Body of pancreas (tissue), 4 donors: ENCODE measurements around the gene TMOD1. TPM values are rescaled to one million over a fixed set of nuclear protein-coding genes. Genes with fewer than 3 reads are reported as not detected.
A peak's percentile ranks its signal among the peaks of the same experiment; 100 is the strongest.

ENCODE experiments used
- ATAC-seq: fragments of 150-250 bp; one replicate; pipeline ENCODE4 v1.9.1; 2016
- DNase-seq, 4 donors: peaks; one replicate each; pipeline ENCODE4 v3.0.0-alpha.2; 2019
- H3K27ac ChIP-seq, 4 donors: fragments of 200-600 bp; sonication (generic); 1 replicate in 3 of 4; 2 replicates in 1 of 4; pipeline versions ENCODE4 v1.5.1 to v1.6.1; 2016 to 2019; ENCODE audit warnings: mild to moderate bottlenecking in 1 of 4, mixed read lengths in 1 of 4, moderate library complexity in 1 of 4
- H3K27me3 ChIP-seq, 2 donors: fragments of 200-600 bp; sonication (generic); one replicate each; pipeline ENCODE4 v1.6.0; 2016; ENCODE audit warnings: mild to moderate bottlenecking in 1 of 2
- H3K36me3 ChIP-seq, 2 donors: fragments of 200-600 bp; sonication (generic); replicated peaks in 1 of 2; 2 replicates each; pipeline ENCODE4 v1.5.1; 2016; ENCODE audit warnings: low read depth in 2 of 2; ENCODE audit not compliant: insufficient read depth in 1 of 2
- H3K4me1 ChIP-seq: fragments of 200-600 bp; sonication (generic); one replicate; pipeline ENCODE4 v1.6.0; 2016
- H3K4me3 ChIP-seq, 2 donors: fragments of 200-600 bp; sonication (generic); 1 replicate in 1 of 2; 2 replicates in 1 of 2; pipeline ENCODE4 v1.5.1; 2016 to 2019
- H3K9me3 ChIP-seq, 3 donors: fragments of 200-600 bp; sonication (generic); 1 replicate in 2 of 3; 2 replicates in 1 of 3; pipeline ENCODE4 v1.5.1; 2016
- POLR2A ChIP-seq, 3 donors: fragments of 450-650 bp; IDR thresholded peaks; one replicate each; pipeline ENCODE4 v1.6.1; 2016; ENCODE audit warnings: antibody characterized with exemption in 3 of 3, mild to moderate bottlenecking in 2 of 3
- WGBS, 2 donors: methylation state at CpG; one replicate each; pipeline ENCODE4 v1.1.5; 2017; 5-methylcytosine and 5-hydroxymethylcytosine counted together
- intact Hi-C: fragments of 100-400 bp; cut with DNase I; formaldehyde crosslinking; loops from one replicate; pipeline ENCODE4 v1.15.1; 2023
- total RNA-seq, 2 donors: library from RNA; depleted of rRNA; stranded (reverse); fragments of >200 nt; gene quantifications; one replicate each; pipeline ENCODE4 v1.1.0, GENCODE V29; 2016
- TF ChIP-seq, protein P1 (sequence below), 7 experiments: fragments of 450-650 bp in 4 of 7; fragments of 200-600 bp in 3 of 7; sonication (generic) in 3 of 7; IDR thresholded peaks; one replicate each; pipeline ENCODE4 v1.5.1; 2016 to 2019; ENCODE audit warnings: antibody characterized with exemption in 7 of 7

The TMOD1 gene
- total RNA-seq, 2 donors from 2014 or later: 9.2 to 16.1 TPM

DNA sequence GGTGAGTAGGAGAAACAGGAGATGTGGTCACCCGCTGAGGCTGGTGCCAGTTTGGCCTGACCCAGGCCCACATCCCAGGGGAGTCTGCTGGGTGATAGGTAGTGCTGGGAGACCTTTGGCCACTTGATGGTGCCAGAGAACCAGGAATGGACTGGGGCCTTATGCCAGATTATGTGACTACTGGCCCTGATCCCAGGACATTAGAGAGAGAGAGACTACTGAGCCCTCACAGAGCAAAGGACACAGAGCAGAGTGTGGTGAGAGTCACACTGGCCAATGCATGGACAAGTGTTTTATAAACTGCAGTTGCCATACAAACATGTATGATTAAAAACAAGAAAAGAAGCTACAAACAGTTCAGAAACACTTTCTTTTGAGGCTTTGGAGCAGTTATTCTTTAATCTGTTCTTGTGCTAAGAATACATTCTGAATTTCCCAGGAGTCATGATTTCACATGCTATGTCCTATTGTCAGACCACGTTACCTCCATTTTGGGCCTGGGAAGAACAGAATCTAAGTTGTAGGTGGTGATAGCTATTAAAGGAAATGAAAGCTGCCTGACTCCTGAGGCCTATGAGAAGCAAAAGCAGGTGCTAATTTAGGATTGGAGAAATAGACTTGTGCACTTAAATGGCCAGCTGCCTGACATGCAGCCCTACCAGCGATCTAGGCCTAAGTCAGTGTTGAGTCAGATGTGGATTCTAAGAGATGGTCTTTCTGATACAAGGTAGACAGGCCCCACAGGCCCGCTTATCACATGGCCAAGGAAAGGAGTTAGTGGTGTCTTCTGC lies 32.6 kb upstream of the TMOD1 start:
- Histone ChIP-seq H3K9me3 (no peaks in the 10 kb centered on the region), H3K27ac (no peak overlapping the region), H3K36me3 (peaks cover 0 to 3% of the 10 kb centered on the region in 2 donors), H3K27me3 (no peaks in the 10 kb centered on the region), H3K4me3 (no peak overlapping the region), H3K4me1 (peaks cover 7% of the 10 kb centered on the region)
- intact Hi-C loops: loop anchor here (5.0 kb wide), 1 partner anchor 148 kb away; no protein-coding TSS in a partner anchor
- DNase-seq (peak; percentile 83 to 88 (median 87)), ATAC-seq (peak; percentile 99)
- WGBS, 2 donors: 61 to 67% methylated on average over 4 of the region's 4 CpGs
- no peak for TF ChIP-seq POLR2A (IDR thresholded peaks at IDR 0.05)
- TF ChIP-seq, protein P1, sequence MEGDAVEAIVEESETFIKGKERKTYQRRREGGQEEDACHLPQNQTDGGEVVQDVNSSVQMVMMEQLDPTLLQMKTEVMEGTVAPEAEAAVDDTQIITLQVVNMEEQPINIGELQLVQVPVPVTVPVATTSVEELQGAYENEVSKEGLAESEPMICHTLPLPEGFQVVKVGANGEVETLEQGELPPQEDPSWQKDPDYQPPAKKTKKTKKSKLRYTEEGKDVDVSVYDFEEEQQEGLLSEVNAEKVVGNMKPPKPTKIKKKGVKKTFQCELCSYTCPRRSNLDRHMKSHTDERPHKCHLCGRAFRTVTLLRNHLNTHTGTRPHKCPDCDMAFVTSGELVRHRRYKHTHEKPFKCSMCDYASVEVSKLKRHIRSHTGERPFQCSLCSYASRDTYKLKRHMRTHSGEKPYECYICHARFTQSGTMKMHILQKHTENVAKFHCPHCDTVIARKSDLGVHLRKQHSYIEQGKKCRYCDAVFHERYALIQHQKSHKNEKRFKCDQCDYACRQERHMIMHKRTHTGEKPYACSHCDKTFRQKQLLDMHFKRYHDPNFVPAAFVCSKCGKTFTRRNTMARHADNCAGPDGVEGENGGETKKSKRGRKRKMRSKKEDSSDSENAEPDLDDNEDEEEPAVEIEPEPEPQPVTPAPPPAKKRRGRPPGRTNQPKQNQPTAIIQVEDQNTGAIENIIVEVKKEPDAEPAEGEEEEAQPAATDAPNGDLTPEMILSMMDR (IDR thresholded peaks at IDR 0.05): peak; percentile 65 to 96 (median 93)

DNA sequence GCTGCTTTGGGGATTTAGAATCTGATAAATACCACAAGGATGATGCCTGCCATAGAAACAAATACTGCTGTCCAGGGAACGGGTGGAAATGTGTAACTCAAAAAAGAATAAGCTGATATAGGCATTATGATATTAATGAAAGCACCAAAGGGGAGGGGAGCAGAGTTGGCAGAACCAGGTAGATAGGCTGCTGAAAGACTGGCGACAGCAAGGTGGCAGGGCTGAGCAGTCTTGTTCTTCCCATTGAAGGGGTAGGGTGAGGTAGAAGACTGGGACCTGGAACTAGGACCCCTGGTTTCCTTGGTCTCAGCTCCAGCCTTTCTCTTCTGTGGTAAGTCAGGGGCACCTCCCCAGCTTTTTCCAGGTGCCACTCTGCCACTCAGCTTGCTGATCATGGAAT lies 31.4 kb upstream of the TMOD1 start:
- intact Hi-C loops: no loop called here
- Histone ChIP-seq H3K4me3 (no peak overlapping the region), H3K27me3 (no peaks in the 10 kb centered on the region), H3K27ac (no peak overlapping the region), H3K4me1 (peaks cover 7% of the 10 kb centered on the region), H3K36me3 (peaks cover 0 to 3% of the 10 kb centered on the region in 2 donors), H3K9me3 (no peaks in the 10 kb centered on the region)
- ATAC-seq: no peak
- TF ChIP-seq, protein P1 (IDR thresholded peaks at IDR 0.05): peak in 3 of 7 experiments; percentile 8 to 23 (median 18)
- TF ChIP-seq POLR2A (IDR thresholded peaks at IDR 0.05): no peak
- 65 to 70% methylated on average over 2 of the region's 2 CpGs for WGBS, 2 donors
- peak in 2 of 4 donors; percentile 14 to 20 for DNase-seq

DNA sequence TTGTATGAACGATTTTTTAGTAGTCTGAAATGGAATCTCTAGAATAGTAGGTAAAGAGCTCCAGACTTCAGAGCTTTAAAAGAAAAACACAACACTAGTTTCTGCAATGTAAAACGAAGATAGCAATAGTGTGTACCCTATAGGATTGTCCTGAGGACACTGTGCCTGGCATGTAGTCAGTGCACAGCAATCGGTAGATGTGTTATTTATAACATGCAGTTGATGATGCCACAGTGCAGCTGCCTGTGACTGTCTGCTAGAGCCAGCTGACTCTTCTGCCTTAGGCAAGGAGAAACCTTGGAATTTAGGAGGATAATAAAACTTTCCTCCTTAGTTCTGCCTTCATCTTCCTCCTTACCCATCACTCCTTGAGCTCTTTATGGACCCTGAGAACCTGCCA lies 27.7 kb upstream of the TMOD1 start:
- WGBS, 2 donors: 65 to 66% methylated on average over 3 of the region's 3 CpGs
- no peak for TF ChIP-seq POLR2A (IDR thresholded peaks at IDR 0.05)
- TF ChIP-seq, protein P1 (IDR thresholded peaks at IDR 0.05): no peak
- intact Hi-C loops: no loop called here
- Histone ChIP-seq H3K27me3 (no peaks in the 10 kb centered on the region), H3K27ac (no peak overlapping the region), H3K9me3 (no peaks in the 10 kb centered on the region), H3K36me3 (peaks cover 0 to 6% of the 10 kb centered on the region in 2 donors), H3K4me3 (no peak overlapping the region), H3K4me1 (peaks cover 11% of the 10 kb centered on the region)
- ATAC-seq (no peak), DNase-seq (no peak)

DNA sequence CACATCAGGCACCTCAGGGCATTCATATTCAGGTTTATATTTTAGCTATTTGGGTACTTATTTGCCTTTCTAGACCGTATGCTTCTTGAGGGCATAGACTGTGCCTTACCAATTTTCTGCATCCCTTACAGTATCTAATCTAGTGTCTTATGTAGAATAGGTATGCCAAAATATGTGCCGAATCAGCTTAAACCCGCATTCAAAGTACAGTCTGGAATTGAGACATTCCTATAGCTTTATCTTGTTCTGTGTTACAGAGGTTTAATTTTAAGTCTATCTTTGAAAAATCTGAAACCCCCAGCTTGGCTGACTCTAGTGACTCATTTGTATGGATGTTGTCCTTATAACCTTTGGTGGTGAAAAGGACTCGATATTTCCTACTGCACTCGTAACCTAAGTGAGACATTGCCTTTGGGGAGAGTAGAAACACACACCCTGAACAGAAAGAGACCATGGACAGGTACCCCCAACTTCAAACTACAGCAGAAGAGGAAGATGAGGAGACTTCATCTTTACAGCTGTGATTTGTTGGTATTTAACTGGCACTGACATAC lies 27.0 kb upstream of the TMOD1 start:
- Histone ChIP-seq H3K9me3 (no peaks in the 10 kb centered on the region), H3K4me1 (peaks cover 5% of the 10 kb centered on the region), H3K27me3 (no peaks in the 10 kb centered on the region), H3K27ac (no peak overlapping the region), H3K4me3 (no peak overlapping the region), H3K36me3 (peaks cover 0 to 6% of the 10 kb centered on the region in 2 donors)
- 83 to 90% methylated on average over 5 of the region's 5 CpGs for WGBS, 2 donors
- ATAC-seq (no peak), DNase-seq (no peak)
- TF ChIP-seq, protein P1 (IDR thresholded peaks at IDR 0.05): no peak
- TF ChIP-seq POLR2A (IDR thresholded peaks at IDR 0.05): no peak
- intact Hi-C loops: no loop called here
